SK-N-SH treated with all-trans-retinoic acid at 6 μM for 48 hours (cell line): Measurements from ENCODE around the gene PGP.

Source experiments
- ATAC-seq: fragments of 200-7000 bp; cut with Tn5 transposase; 3 replicates; pipeline ENCODE4 v1.9.1; 2020; ENCODE audit warnings: mild to moderate bottlenecking, moderate library complexity
- ARNTL ChIP-seq: fragments of 450-650 bp; formaldehyde crosslinking; IDR thresholded peaks from 2 replicates; pipeline ENCODE4 v1.5.0; 2020; ENCODE audit warnings: low read depth, mild to moderate bottlenecking, moderate library complexity, borderline replicate concordance
- BACH2 ChIP-seq: fragments of 250-450 bp; sonication (Bioruptor Pico); IDR thresholded peaks from 2 replicates; pipeline ENCODE4 v1.9.0; 2021; ENCODE audit warnings: mild to moderate bottlenecking, borderline replicate concordance
- CSDC2 ChIP-seq: fragments of 250-450 bp; sonication (Bioruptor Pico); IDR thresholded peaks from 2 replicates; pipeline ENCODE4 v1.5.0; 2020; ENCODE audit warnings: mild to moderate bottlenecking, moderate library complexity
- CSRNP3 ChIP-seq: fragments of 250-450 bp; sonication (Bioruptor Pico); IDR thresholded peaks from 2 replicates; pipeline ENCODE4 v1.5.1; 2021; ENCODE audit warnings: mild to moderate bottlenecking, moderate library complexity
- ESRRG ChIP-seq: fragments of 250-450 bp; sonication (Bioruptor Pico); IDR thresholded peaks from 2 replicates; pipeline ENCODE4 v1.6.1; 2021; ENCODE audit warnings: mild to moderate bottlenecking
- GLIS3 ChIP-seq: fragments of 250-450 bp; sonication (Bioruptor Pico); IDR thresholded peaks from 2 replicates; pipeline ENCODE4 v1.5.0; 2020; ENCODE audit warnings: mild to moderate bottlenecking, moderate library complexity
- ISL1 ChIP-seq: fragments of 250-450 bp; sonication (Bioruptor Pico); IDR thresholded peaks from 2 replicates; pipeline ENCODE4 v2.1.2; 2022; ENCODE audit warnings: mild to moderate bottlenecking, moderate library complexity
- PATZ1 ChIP-seq: fragments of 250-450 bp; sonication (Bioruptor Pico); IDR thresholded peaks from 2 replicates; pipeline ENCODE4 v1.8.0; 2020; ENCODE audit warnings: mild to moderate bottlenecking, moderate library complexity, borderline replicate concordance
- POU6F1 ChIP-seq: fragments of 250-450 bp; sonication (Bioruptor Pico); IDR thresholded peaks from 2 replicates; pipeline ENCODE4 v1.8.0; 2021; ENCODE audit warnings: low read depth, mild to moderate bottlenecking, moderate library complexity, borderline replicate concordance
- PPARA ChIP-seq: fragments of 250-450 bp; sonication (Bioruptor Pico); IDR thresholded peaks from 2 replicates; pipeline ENCODE4 v1.5.0; 2020; ENCODE audit warnings: mild to moderate bottlenecking, borderline replicate concordance
- SNAI2 ChIP-seq: fragments of 250-450 bp; sonication (Bioruptor Pico); IDR thresholded peaks from 2 replicates; pipeline ENCODE4 v1.5.0; 2020; ENCODE audit warnings: mild to moderate bottlenecking, moderate library complexity
- TCF4 ChIP-seq: fragments of 250-450 bp; sonication (Bioruptor Pico); IDR thresholded peaks from 2 replicates; pipeline ENCODE4 v1.8.0; 2021; ENCODE audit warnings: mild to moderate bottlenecking, moderate library complexity, borderline replicate concordance
- TOX ChIP-seq: fragments of 250-450 bp; sonication (Bioruptor Pico); IDR thresholded peaks from 2 replicates; pipeline ENCODE4 v1.8.0; 2021; ENCODE audit warnings: mild to moderate bottlenecking, moderate library complexity, borderline replicate concordance
- TSHZ2 ChIP-seq: fragments of 250-450 bp; sonication (Bioruptor Pico); IDR thresholded peaks from 2 replicates; pipeline ENCODE4 v1.5.0; 2020; ENCODE audit warnings: mild to moderate bottlenecking, moderate library complexity
- ZC3H10 ChIP-seq: fragments of 250-450 bp; sonication (Bioruptor Pico); IDR thresholded peaks from 2 replicates; pipeline ENCODE4 v1.5.1; 2021; ENCODE audit warnings: mild to moderate bottlenecking, moderate library complexity
- ZFP3 ChIP-seq: fragments of 250-450 bp; sonication (Bioruptor Pico); IDR thresholded peaks from 2 replicates; pipeline ENCODE4 v1.5.0; 2020; ENCODE audit warnings: mild to moderate bottlenecking, moderate library complexity
- ZFP30 ChIP-seq: fragments of 450-650 bp; formaldehyde crosslinking; IDR thresholded peaks from 2 replicates; pipeline ENCODE4 v1.5.0; 2022; ENCODE audit warnings: mild to moderate bottlenecking, moderate library complexity
- ZNF565 ChIP-seq: fragments of 450-650 bp; formaldehyde crosslinking; conservative IDR thresholded peaks from 2 replicates; pipeline ENCODE4 v1.5.0; 2020; ENCODE audit warnings: low read depth, mild to moderate bottlenecking, moderate library complexity
- ZNF70 ChIP-seq: fragments of 450-650 bp; formaldehyde crosslinking; IDR thresholded peaks from 2 replicates; pipeline ENCODE4 v1.5.0; 2020; ENCODE audit warnings: mild to moderate bottlenecking, moderate library complexity
- ZNF8 ChIP-seq: fragments of 450-650 bp; formaldehyde crosslinking; IDR thresholded peaks from 2 replicates; pipeline ENCODE4 v1.5.0; 2020; ENCODE audit warnings: mild to moderate bottlenecking, moderate library complexity

PGP gene

GRCh38 chr16:2171601-2172178 lies 43.0 kb downstream of the PGP start:
- TF ChIP-seq ZC3H10 (CRISPR knock-in tag), result no peak
- no peak for TF ChIP-seq CSRNP3 (CRISPR knock-in tag)
- TF ChIP-seq PPARA (CRISPR knock-in tag), result no peak
- TF ChIP-seq GLIS3, result no peak
- no peak for TF ChIP-seq BACH2
- TF ChIP-seq PATZ1 (CRISPR knock-in tag), result no peak
- no peak for TF ChIP-seq SNAI2 (CRISPR knock-in tag)
- no peak for TF ChIP-seq ZFP3 (CRISPR knock-in tag)
- TF ChIP-seq POU6F1, result no peak
- TF ChIP-seq, all 23 proteins: peak for 0
- no peak for ATAC-seq

GRCh38 chr16:2170587-2171435 lies 43.8 kb downstream of the PGP start:
- no peak for TF ChIP-seq ZC3H10 (CRISPR knock-in tag)
- no peak for TF ChIP-seq ZFP30
- TF ChIP-seq POU6F1, result no peak
- TF ChIP-seq ZNF70 (CRISPR knock-in tag), result no peak
- TF ChIP-seq, all 23 proteins: peak for 0

GRCh38 chr16:2170080-2170479 lies 44.6 kb downstream of the PGP start:
- no peak for TF ChIP-seq ZNF8 (CRISPR knock-in tag)
- no peak for TF ChIP-seq SNAI2 (CRISPR knock-in tag)
- TF ChIP-seq CSRNP3 (CRISPR knock-in tag), result no peak
- no peak for TF ChIP-seq CSDC2
- TF ChIP-seq TSHZ2 (CRISPR knock-in tag), result no peak
- TF ChIP-seq ZFP3 (CRISPR knock-in tag), result no peak
- no peak for TF ChIP-seq PPARA (CRISPR knock-in tag)
- TF ChIP-seq ZNF70 (CRISPR knock-in tag), result no peak
- no peak for TF ChIP-seq PATZ1 (CRISPR knock-in tag)
- no peak for TF ChIP-seq ARNTL (CRISPR knock-in tag)
- no peak for TF ChIP-seq TCF4 (CRISPR knock-in tag)
- TF ChIP-seq TOX (CRISPR knock-in tag), result no peak
- TF ChIP-seq POU6F1, result no peak
- TF ChIP-seq GLIS3, result no peak
- no peak for TF ChIP-seq ISL1 (CRISPR knock-in tag)
- no peak for TF ChIP-seq ZNF565
- no peak for TF ChIP-seq ESRRG
- no peak for TF ChIP-seq BACH2
- no peak for TF ChIP-seq ZFP30
- no peak for TF ChIP-seq ZC3H10 (CRISPR knock-in tag)
- ATAC-seq, result no peak

More at GRCh38 chr16:2170587-2171435, 43.8 kb downstream of the PGP start:
- no peak for ATAC-seq
